ENCODE measurements around the gene ETHE1.

- TF ChIP-seq POLR2A (IDR thresholded peaks at IDR 0.05) = no peak
- TF ChIP-seq CTCF (IDR thresholded peaks at IDR 0.05) = no peak
- TF ChIP-seq EP300 (IDR thresholded peaks at IDR 0.05) = no peak
Measured at GRCh38 chr19:43574424-43575155, 47.6 kb upstream of the ETHE1 start.
